ENCODE results near the gene ZC3HAV1. TPM values are rescaled to one million over a fixed set of nuclear protein-coding genes. Genes with fewer than 3 reads are reported as not detected.

The ZC3HAV1 gene
- total RNA-seq, 1 donor from 2014 or later: 43.6 TPM

- Histone ChIP-seq H3K36me3 (peaks cover 98% of the 10 kb centered on the region), H3K27me3 (ENCODE audit: low read depth) (no peaks in the 10 kb centered on the region), H3K4me3 (no peak overlapping the region), H3K27ac (no peak overlapping the region), H3K4me1 (no peaks in the 10 kb centered on the region), H3K9me3 (no peaks in the 10 kb centered on the region)
- intact Hi-C loops (cut with DNase I): no loop called here
- DNase-seq: no peak
- no peak for ATAC-seq
- TF ChIP-seq CTCF (IDR thresholded peaks at IDR 0.05): no peak
Observed at GRCh38 chr7:139051655-139052054, 57.9 kb downstream of the ZC3HAV1 start.

- no peak for ATAC-seq
- no peaks in the 10 kb centered on the region for H3K27me3 ChIP-seq (ENCODE audit: low read depth)
- TF ChIP-seq CTCF (IDR thresholded peaks at IDR 0.05): no peak
- no peak overlapping the region for H3K4me3 ChIP-seq
- intact Hi-C loops (cut with DNase I): no loop called here
- peaks cover 98% of the 10 kb centered on the region for H3K36me3 ChIP-seq
- no peaks in the 10 kb centered on the region for H3K9me3 ChIP-seq
- H3K27ac ChIP-seq: no peak overlapping the region
- no peak for DNase-seq
- H3K4me1 ChIP-seq: peaks cover 1% of the 10 kb centered on the region
Observed at GRCh38 chr7:139049936-139050335, 59.6 kb downstream of the ZC3HAV1 start.

GRCh38 chr7:139049111-139049510 is 60.4 kb downstream of the ZC3HAV1 start:
- TF ChIP-seq CTCF (IDR thresholded peaks at IDR 0.05): no peak
- DNase-seq (no peak), ATAC-seq (no peak)
- intact Hi-C loops (cut with DNase I): no loop called here
- Histone ChIP-seq H3K36me3 (peaks cover 98% of the 10 kb centered on the region), H3K27ac (no peak overlapping the region), H3K4me1 (peaks cover 8% of the 10 kb centered on the region), H3K9me3 (no peaks in the 10 kb centered on the region), H3K4me3 (no peak overlapping the region), H3K27me3 (ENCODE audit: low read depth) (no peaks in the 10 kb centered on the region)

GRCh38 chr7:139047970-139048369 is 61.5 kb downstream of the ZC3HAV1 start:
- Histone ChIP-seq H3K27ac (no peak overlapping the region), H3K4me3 (no peak overlapping the region), H3K27me3 (ENCODE audit: low read depth) (no peaks in the 10 kb centered on the region), H3K36me3 (peaks cover 86% of the 10 kb centered on the region), H3K9me3 (no peaks in the 10 kb centered on the region), H3K4me1 (peaks cover 13% of the 10 kb centered on the region)
- no peak for ATAC-seq
- TF ChIP-seq CTCF (IDR thresholded peaks at IDR 0.05): no peak
- DNase-seq: no peak
- intact Hi-C loops (cut with DNase I): no loop called here

- Histone ChIP-seq H3K4me3 (no peak overlapping the region), H3K4me1 (peaks cover 13% of the 10 kb centered on the region), H3K27me3 (ENCODE audit: low read depth) (no peaks in the 10 kb centered on the region), H3K9me3 (no peaks in the 10 kb centered on the region), H3K27ac (no peak overlapping the region), H3K36me3 (peaks cover 68% of the 10 kb centered on the region)
- intact Hi-C loops (cut with DNase I): no loop called here
- ATAC-seq (no peak), DNase-seq (no peak)
- no peak for TF ChIP-seq CTCF (IDR thresholded peaks at IDR 0.05)
Observed at GRCh38 chr7:139046143-139046542, 63.4 kb downstream of the ZC3HAV1 start.
